Testis (tissue), 2 donors: Measurements from ENCODE around the gene NUMB.

Experiments used
- POLR2A ChIP-seq: fragments of 450-650 bp; IDR thresholded peaks from one replicate; pipeline ENCODE4 v1.6.1; 2017; ENCODE audit warnings: antibody characterized with exemption, mild to moderate bottlenecking, moderate library complexity
- TF ChIP-seq, protein P1 (sequence below), 3 experiments: fragments of 450-650 bp in 2 of 3; fragments of 200-600 bp in 1 of 3; sonication (generic) in 1 of 3; IDR thresholded peaks; one replicate each; pipeline ENCODE4 v1.5.1; 2016 to 2019; ENCODE audit warnings: antibody characterized with exemption in 3 of 3, mild to moderate bottlenecking in 2 of 3, moderate library complexity in 1 of 3

DNA sequence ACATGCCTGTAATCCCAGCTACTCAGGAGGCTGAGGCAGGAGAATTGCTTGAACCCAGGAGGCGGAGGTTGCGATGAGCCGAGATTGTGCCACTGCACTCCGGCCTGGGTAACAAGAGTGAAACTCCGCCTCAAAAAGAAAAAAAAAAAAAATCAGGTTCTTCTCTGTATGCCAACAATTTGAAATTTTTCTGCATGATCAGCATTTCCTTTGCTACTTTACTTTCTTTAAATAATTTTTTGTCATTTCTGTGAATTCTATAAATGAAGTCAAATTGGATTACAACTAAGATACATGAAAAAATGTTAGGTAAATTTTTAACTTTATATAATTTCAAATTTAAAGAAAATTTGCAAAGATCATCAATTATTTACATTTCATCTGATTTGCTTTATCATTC is 87.8 kb downstream of the NUMB start:
- TF ChIP-seq, protein P1, sequence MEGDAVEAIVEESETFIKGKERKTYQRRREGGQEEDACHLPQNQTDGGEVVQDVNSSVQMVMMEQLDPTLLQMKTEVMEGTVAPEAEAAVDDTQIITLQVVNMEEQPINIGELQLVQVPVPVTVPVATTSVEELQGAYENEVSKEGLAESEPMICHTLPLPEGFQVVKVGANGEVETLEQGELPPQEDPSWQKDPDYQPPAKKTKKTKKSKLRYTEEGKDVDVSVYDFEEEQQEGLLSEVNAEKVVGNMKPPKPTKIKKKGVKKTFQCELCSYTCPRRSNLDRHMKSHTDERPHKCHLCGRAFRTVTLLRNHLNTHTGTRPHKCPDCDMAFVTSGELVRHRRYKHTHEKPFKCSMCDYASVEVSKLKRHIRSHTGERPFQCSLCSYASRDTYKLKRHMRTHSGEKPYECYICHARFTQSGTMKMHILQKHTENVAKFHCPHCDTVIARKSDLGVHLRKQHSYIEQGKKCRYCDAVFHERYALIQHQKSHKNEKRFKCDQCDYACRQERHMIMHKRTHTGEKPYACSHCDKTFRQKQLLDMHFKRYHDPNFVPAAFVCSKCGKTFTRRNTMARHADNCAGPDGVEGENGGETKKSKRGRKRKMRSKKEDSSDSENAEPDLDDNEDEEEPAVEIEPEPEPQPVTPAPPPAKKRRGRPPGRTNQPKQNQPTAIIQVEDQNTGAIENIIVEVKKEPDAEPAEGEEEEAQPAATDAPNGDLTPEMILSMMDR (IDR thresholded peaks at IDR 0.05): no peak
- TF ChIP-seq POLR2A: no peak
